ENCODE results near the gene SIGLEC7.

The SIGLEC7 gene

DNA sequence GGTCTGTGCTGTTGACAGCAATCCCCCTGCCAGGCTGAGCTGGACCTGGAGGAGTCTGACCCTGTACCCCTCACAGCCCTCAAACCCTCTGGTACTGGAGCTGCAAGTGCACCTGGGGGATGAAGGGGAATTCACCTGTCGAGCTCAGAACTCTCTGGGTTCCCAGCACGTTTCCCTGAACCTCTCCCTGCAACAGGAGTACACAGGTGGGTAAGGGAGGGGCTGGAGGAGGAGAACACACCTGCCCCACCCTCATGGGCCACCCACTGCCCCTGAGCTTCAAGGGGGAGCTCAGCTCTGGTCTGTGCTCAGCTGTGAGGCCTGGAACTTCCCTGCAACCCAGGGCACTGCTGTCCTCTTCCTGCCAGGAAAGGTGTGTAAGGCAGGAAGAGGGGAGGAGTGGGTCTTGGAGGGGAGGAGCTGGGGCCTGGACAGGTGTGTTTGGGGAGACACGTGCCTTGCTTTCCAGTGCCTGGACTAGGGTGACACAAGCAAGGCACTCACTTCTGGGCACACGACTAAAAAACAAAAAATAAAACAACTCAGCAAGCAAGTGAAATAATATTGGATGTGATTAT lies 3.9 kb downstream of the SIGLEC7 start:
- CTCF ChIA-PET, result interaction anchor here (0.6 to 5.0 kb wide), 3 partner anchors 11 to 300 kb away, joined by 3 to 48 read pairs (median 3); no protein-coding TSS in a partner anchor

DNA sequence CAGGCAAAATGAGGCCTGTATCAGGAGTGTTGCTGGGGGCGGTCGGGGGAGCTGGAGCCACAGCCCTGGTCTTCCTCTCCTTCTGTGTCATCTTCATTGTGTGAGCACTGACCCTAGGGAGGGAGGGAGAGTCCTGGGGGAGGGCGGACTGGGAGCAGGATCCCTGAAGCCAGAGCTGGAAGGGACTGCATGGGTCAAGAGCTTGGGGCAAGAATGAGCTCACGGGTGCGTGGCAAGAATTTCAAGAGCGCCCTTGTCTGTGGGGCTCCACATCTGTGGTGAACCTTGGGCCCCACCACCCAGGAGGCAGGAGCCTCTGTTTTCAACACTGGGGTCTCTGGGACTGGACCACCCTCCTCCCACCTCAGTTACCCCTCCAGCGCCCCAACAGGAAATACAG lies 4.7 kb downstream of the SIGLEC7 start:
- CTCF ChIA-PET, result interaction anchor here (0.6 to 5.0 kb wide), 4 partner anchors 11 to 301 kb away, joined by 3 to 48 read pairs (median 6); no protein-coding TSS in a partner anchor
- H3K9me3 ChIP-seq (ENCODE audit: control insufficient read depth, insufficient read depth, low read depth, low read length), result no peaks in the 10 kb centered on the region
- no peak overlapping the region for H3K27ac ChIP-seq (ENCODE audit: extremely low read depth, low read depth, low read length)
- TF ChIP-seq, protein P1, sequence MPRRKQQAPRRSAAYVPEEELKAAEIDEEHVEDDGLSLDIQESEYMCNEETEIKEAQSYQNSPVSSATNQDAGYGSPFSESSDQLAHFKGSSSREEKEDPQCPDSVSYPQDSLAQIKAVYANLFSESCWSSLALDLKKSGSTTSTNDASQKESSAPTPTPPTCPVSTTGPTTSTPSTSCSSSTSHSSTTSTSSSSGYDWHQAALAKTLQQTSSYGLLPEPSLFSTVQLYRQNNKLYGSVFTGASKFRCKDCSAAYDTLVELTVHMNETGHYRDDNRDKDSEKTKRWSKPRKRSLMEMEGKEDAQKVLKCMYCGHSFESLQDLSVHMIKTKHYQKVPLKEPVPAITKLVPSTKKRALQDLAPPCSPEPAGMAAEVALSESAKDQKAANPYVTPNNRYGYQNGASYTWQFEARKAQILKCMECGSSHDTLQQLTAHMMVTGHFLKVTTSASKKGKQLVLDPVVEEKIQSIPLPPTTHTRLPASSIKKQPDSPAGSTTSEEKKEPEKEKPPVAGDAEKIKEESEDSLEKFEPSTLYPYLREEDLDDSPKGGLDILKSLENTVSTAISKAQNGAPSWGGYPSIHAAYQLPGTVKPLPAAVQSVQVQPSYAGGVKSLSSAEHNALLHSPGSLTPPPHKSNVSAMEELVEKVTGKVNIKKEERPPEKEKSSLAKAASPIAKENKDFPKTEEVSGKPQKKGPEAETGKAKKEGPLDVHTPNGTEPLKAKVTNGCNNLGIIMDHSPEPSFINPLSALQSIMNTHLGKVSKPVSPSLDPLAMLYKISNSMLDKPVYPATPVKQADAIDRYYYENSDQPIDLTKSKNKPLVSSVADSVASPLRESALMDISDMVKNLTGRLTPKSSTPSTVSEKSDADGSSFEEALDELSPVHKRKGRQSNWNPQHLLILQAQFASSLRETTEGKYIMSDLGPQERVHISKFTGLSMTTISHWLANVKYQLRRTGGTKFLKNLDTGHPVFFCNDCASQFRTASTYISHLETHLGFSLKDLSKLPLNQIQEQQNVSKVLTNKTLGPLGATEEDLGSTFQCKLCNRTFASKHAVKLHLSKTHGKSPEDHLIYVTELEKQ (tag by site-specific recombination; IDR thresholded peaks at IDR 0.05; ENCODE audit: borderline replicate concordance), result no peak
- TF ChIP-seq ZNF221 (tag by site-specific recombination; IDR thresholded peaks at IDR 0.05; ENCODE audit: borderline replicate concordance) (no peak), ZBTB48 (tag by site-specific recombination; IDR thresholded peaks at IDR 0.05) (no peak), GLIS1 (tag by site-specific recombination; IDR thresholded peaks at IDR 0.05) (no peak), HOXD13 (CRISPR knock-in tag; IDR thresholded peaks at IDR 0.05; ENCODE audit: borderline replicate concordance) (no peak), ZXDB (tag by site-specific recombination; IDR thresholded peaks at IDR 0.05) (no peak), ZNF133 (tag by site-specific recombination; IDR thresholded peaks at IDR 0.05) (no peak), YY2 (tag by site-specific recombination; IDR thresholded peaks at IDR 0.05) (no peak), ZNF138 (tag by site-specific recombination; IDR thresholded peaks at IDR 0.05; ENCODE audit: borderline replicate concordance) (no peak), ZNF248 (tag by site-specific recombination; IDR thresholded peaks at IDR 0.05) (no peak), ZNF624 (tag by site-specific recombination; IDR thresholded peaks at IDR 0.05) (no peak), ZNF561 (tag by site-specific recombination; IDR thresholded peaks at IDR 0.05; ENCODE audit: borderline replicate concordance) (no peak), ZNF157 (tag by site-specific recombination; IDR thresholded peaks at IDR 0.05) (no peak), EGR2 (tag by site-specific recombination; IDR thresholded peaks at IDR 0.05; ENCODE audit: low read depth) (no peak)
- TF ChIP-seq, protein P2, sequence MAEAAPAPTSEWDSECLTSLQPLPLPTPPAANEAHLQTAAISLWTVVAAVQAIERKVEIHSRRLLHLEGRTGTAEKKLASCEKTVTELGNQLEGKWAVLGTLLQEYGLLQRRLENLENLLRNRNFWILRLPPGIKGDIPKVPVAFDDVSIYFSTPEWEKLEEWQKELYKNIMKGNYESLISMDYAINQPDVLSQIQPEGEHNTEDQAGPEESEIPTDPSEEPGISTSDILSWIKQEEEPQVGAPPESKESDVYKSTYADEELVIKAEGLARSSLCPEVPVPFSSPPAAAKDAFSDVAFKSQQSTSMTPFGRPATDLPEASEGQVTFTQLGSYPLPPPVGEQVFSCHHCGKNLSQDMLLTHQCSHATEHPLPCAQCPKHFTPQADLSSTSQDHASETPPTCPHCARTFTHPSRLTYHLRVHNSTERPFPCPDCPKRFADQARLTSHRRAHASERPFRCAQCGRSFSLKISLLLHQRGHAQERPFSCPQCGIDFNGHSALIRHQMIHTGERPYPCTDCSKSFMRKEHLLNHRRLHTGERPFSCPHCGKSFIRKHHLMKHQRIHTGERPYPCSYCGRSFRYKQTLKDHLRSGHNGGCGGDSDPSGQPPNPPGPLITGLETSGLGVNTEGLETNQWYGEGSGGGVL (tag by site-specific recombination; IDR thresholded peaks at IDR 0.05), result no peak
- TF ChIP-seq, protein P3, sequence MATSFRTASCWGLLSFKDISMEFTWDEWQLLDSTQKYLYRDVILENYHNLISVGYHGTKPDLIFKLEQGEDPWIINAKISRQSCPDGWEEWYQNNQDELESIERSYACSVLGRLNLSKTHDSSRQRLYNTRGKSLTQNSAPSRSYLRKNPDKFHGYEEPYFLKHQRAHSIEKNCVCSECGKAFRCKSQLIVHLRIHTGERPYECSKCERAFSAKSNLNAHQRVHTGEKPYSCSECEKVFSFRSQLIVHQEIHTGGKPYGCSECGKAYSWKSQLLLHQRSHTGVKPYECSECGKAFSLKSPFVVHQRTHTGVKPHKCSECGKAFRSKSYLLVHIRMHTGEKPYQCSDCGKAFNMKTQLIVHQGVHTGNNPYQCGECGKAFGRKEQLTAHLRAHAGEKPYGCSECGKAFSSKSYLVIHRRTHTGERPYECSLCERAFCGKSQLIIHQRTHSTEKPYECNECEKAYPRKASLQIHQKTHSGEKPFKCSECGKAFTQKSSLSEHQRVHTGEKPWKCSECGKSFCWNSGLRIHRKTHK (tag by site-specific recombination; IDR thresholded peaks at IDR 0.05), result no peak
- TF ChIP-seq, protein P4, sequence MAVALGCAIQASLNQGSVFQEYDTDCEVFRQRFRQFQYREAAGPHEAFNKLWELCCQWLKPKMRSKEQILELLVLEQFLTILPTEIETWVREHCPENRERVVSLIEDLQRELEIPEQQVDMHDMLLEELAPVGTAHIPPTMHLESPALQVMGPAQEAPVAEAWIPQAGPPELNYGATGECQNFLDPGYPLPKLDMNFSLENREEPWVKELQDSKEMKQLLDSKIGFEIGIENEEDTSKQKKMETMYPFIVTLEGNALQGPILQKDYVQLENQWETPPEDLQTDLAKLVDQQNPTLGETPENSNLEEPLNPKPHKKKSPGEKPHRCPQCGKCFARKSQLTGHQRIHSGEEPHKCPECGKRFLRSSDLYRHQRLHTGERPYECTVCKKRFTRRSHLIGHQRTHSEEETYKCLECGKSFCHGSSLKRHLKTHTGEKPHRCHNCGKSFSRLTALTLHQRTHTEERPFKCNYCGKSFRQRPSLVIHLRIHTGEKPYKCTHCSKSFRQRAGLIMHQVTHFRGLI (tag by site-specific recombination; IDR thresholded peaks at IDR 0.05), result no peak
- POLR2A ChIA-PET, result no interaction called here
- H3K4me3 ChIP-seq (ENCODE audit: low read depth, low read length), result no peak overlapping the region
- no peaks in the 10 kb centered on the region for H3K36me3 ChIP-seq (ENCODE audit: control insufficient read depth in 2 of 2, insufficient read depth in 1 of 2, low read length in 2 of 2)
- no peaks in the 10 kb centered on the region for H3K4me1 ChIP-seq (ENCODE audit: control insufficient read depth, insufficient read depth, low read length)

More for the DNA sequence above, 3.9 kb downstream of the SIGLEC7 start:
- Histone ChIP-seq H3K4me3 (ENCODE audit: low read depth, low read length) (no peak overlapping the region), H3K4me1 (ENCODE audit: control insufficient read depth, insufficient read depth, low read length) (no peaks in the 10 kb centered on the region), H3K27ac (ENCODE audit: extremely low read depth, low read depth, low read length) (no peak overlapping the region), H3K36me3 (ENCODE audit: control insufficient read depth in 2 of 2, insufficient read depth in 1 of 2, low read length in 2 of 2) (no peaks in the 10 kb centered on the region), H3K9me3 (ENCODE audit: control insufficient read depth, insufficient read depth, low read depth, low read length) (no peaks in the 10 kb centered on the region)
- TF ChIP-seq SCRT1 (tag by site-specific recombination; IDR thresholded peaks at IDR 0.05; ENCODE audit: borderline replicate concordance) (0 out of 2 replicates have a peak, but pooled peaks have one; percentile 17), SCRT2 (tag by site-specific recombination; IDR thresholded peaks at IDR 0.05) (peak; percentile 50)
- TF ChIP-seq, protein P5, sequence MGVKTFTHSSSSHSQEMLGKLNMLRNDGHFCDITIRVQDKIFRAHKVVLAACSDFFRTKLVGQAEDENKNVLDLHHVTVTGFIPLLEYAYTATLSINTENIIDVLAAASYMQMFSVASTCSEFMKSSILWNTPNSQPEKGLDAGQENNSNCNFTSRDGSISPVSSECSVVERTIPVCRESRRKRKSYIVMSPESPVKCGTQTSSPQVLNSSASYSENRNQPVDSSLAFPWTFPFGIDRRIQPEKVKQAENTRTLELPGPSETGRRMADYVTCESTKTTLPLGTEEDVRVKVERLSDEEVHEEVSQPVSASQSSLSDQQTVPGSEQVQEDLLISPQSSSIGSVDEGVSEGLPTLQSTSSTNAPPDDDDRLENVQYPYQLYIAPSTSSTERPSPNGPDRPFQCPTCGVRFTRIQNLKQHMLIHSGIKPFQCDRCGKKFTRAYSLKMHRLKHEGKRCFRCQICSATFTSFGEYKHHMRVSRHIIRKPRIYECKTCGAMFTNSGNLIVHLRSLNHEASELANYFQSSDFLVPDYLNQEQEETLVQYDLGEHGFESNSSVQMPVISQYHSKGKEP (tag by site-specific recombination; IDR thresholded peaks at IDR 0.05), result no peak
- POLR2A ChIA-PET, result no interaction called here

All from HEK293 (cell line).